Activated T-cell treated with anti-CD3 and anti-CD28 coated beads, Interleukin-2, amount 50 U/mL, for 48 hours (primary cell): ENCODE measurements around the gene MEMO1.
"Not testable (repeated sequence)": the region's sequence is repeated elsewhere in the genome, so short reads cannot be mapped to it uniquely, and the experiment has no call there.

Experiments
- DNase-seq, 2 experiments: peaks; one replicate each; pipeline ENCODE4 v3.0.0-alpha.2; 2020

Gene MEMO1

DNA sequence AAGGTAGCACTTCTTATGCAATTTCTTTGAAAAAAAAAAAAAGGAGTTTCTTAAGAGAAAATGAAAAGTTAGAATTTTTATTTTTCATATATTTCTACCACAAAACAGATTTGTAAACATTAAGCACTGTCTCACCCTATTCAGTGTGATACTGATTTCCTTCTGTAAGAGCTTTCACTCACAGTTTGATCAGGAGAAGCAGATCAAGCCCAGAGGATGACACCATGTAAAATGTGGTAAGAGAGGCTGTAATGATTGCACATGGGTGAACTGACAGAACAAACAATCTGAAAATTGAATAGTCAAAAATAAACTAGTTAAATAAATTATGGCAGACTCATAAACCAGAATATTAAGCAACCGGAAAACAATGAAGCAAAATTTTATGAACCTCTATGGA lies 54.5 kb downstream of the MEMO1 start:
- no peak for DNase-seq

DNA sequence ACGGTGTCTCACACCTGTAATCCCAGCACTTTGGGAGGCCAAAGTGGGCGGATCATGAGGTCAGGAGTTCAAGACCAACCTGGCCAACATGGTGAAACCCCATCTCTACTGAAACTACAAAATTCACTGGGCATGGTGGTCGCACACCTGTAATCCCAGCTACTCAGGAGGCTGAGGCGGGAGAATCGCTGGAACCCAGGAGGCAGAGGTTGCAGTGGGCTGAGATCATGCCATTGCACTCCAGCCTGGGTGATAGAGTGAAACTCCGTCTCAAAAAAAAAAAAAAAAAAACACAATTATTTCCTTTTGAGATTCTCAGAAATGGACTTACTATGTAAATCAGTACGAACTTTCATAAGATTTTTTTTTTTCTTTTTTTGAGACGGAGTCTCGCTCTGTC lies 57.7 kb downstream of the MEMO1 start:
- DNase-seq = not testable (repeated sequence)

DNA sequence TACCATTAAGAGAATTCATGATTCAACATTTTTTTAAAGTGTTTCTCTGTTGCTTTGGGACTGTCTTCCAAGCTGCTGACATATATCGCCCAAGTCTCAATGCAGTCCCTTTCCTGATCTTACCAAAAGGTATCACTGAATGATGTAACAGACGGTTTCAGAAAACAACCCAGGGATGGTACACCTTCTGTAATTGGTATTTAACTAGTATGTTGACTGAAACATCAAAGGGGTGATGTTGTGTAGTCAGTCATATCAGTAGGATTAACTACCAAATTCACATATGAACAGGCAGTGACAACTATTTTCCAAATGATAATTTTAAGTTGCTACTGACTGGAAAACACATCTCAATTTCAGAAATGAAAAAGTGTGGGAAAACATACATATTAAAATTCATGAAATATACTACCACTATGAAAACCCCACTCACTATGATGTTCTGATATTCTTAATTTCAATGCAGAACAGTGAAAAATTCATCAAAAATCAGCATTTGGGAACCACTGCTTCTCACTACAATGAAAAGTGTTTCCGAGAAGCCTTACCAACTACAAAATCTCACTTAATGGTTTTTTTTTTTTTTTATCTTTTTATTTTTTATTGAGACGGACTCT lies 59.8 kb downstream of the MEMO1 start:
- DNase-seq = no peak

DNA sequence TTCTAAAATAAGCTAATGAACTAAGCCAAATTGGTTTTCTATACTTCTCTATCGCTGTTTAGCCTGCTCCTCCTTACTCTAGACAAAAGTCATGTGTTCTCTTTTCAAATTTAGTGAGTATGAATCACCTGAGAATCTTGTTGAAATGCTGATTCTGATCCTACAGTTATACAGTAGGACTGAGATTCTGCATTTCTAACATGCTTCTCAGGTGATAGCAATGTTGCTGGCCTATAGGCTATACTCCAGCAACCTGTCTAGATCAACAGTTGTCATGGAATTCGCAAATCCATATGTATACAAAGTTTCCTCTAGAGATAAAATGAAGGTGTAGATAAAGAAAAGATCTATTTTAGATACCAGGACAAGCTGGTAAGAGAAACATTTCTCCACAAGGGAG lies 62.9 kb downstream of the MEMO1 start:
- DNase-seq = no peak

DNA sequence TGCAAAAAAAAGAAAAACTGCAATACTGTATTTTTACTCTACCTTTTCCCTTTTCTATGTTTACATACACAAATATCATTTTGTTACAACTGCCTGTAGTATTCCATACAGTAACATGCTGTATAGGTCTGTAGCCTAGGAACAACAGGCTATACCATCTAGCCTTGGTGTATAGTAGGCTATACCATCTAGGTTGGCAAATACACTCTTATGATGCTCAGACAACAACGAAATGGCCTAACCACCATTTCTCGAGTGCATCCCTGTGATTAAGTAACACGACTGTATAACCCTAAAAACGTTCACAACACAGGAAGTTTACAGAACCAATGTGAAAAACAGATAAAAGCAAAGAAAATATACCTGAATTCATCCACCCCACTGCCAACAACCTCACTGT lies 64.0 kb downstream of the MEMO1 start:
- no peak for DNase-seq

DNA sequence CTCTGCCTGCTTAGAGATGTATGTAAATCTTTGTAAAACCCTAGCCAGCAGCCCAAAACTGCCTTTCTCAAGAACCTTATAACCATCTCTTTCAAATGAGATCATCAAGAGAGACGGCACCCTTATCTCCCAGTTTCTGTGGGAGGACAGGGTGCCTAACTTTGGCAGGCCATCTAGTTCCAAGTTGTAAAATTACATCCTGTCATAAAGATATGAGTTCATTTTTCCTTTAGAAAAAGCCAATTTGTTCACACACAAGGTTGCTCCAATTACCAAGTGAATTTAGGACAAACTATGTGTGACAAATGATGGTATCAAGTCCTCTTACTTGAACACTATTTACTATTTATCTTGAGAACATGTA lies 65.3 kb downstream of the MEMO1 start:
- no peak for DNase-seq

DNA sequence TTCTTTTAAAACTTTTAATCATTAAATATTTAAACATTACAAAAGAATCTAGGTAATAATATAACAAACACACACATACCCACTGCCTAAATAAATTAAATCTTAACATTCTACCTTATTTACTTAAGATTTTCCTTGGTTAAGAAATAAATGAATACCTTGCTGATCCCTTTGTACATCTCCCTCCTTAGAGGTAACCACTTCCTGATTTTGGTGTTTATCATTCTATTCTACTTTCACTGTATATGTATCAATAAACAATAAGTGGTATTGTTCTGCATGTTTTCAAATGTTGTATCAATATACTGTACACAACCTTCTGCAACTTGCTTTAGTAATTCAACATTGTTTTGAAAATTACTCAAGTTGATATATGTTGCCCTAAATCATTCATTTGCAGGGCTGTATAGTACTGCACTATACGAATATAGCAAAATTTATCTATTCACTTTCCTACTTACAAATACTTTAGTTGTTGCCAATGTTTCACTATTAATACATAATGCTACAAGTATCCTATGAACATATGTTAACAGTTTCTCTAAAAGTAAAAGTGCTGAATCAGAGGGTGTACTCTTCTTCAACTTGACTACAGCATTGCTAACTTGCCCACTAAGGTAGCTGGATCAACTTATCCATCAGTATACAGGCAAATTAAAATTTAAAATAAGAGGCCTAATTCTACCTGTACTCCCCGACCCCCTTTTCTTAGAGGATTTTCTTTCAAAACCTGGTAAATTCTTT lies 65.8 kb downstream of the MEMO1 start:
- DNase-seq = no peak

DNA sequence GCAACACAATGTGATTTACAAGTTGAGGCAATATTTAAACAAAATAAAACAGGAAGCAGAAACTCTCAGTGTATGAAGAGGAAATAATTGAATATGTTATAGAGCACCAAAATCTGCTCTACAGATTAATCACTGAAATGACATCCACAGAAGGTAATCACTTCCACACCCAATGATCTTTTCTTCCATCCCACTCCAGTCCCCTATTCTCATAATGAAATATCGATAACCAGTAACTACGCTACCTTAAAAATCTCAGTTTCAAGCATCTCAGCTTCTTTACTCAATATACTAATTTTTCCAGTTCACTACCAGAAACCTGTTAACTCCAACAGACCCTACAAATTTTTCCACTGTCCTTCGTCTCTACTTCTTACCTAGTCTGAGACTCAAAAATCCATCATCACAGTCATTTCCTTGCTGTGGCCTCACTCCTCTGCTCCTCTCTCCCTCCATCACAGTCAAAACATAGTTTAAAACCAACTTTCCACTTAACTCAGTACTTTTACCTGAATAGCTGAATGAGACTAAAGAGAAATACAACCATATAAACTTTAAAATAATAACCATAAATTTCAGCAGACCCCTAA lies 67.1 kb downstream of the MEMO1 start:
- no peak for DNase-seq

DNA sequence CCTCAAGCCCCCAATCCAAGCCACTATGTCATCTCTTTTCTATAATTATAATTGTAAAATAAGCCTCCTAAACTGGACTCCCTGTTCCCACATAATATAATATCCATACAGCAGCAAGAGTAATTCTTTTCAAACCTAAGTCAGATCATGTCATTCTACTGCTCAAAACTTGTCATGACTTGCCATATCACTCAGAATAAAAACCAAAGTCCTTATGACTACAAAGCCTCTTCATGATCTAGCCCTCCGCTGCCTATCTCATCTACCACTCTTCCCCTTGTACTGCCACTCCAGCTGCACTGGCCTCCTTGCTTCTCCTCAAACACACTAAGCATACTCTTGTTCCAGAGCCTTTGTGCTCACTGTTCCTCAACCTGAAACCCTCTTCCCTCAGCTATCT lies 69.9 kb downstream of the MEMO1 start:
- no peak for DNase-seq

DNA sequence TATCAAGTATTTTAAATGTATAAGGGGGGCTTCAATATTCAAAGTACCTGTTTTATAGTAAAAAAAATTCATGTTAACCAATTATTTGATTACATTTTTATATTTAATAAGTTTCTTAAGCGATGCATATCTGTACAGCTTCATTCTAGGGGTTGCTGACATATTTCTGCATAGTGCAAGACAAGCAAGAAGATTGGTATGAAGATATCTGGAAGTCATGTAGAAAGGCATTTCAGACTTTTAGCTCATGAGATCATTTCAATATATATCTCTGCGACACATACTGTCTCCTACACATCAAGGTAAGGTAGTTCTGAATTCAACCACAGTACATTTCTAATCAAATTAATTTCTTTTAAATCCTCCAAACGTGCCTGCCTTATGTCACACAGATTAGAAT lies 73.1 kb downstream of the MEMO1 start:
- no peak for DNase-seq

DNA sequence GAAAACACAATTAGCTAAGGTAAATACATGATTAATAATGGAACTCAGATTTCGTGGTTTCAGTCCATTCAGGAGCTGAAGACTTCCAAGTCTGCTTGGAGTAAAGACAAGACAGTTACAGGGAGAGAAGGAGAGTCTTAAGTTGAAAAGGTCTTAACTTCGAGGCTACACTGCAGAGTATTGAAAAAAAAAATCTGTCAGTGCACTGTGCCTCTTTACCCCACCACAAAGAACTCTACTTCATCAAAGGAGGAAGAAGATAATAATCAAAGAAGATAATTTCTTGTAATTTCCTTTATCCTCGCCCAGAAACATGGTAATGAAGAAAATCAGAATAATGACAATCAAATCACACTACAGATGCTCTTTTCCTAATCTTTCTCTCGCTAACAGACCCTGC lies 75.4 kb downstream of the MEMO1 start:
- no peak for DNase-seq

DNA sequence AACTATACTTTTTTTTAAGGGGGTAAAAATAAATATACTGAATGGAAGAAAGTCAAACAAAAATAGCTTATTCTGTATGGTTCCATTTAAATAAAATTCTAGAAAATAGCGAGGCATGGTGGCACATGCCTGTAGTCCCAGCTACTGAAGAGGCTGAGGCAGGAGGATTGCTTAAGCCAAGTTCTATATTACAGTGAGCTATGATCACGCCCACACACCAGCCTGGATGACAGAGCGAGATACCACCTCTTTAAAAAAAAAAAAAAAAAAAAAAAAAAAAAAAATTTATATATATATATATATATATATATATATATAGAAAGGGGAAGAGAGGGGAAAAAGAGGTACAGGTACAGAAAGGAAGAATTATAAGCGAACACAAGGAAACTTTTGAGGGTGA lies 77.7 kb downstream of the MEMO1 start:
- DNase-seq = no peak

DNA sequence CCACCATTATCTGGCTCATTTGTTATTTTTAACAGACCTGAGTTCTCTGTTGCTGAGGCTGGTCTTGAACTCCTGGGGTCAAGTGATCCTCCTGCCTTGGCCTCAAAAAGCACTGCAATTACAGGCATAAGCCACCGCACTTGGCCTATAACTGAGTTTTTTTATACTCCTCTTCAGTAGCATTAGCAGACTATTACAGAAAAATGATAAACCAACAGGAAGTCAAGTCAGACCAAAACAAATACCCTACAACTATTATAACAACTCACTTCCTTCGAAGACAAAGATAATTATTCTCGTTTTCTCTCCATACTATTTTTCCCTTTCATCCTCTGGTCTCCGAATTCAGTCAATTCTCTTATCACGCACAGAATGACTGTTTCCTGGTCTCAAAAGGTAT lies 78.2 kb downstream of the MEMO1 start:
- DNase-seq = no peak

DNA sequence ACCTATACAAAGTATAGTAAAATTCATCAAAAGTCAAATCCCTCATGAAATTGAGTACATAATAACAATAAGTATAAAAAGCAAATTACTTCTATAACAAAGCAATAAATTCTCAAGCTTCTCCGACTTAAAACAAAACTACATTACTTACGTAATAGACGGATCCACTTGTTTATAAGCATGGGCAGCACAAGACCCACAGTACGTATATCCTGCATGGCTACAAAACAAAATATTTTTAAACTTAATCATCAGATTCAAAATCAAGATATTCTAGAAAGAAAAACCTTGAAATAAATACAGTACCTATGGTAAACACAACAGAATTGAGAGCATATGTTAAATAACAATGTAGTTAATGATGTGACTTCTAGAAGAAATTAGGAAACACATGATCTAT lies 78.9 kb downstream of the MEMO1 start:
- no peak for DNase-seq

DNA sequence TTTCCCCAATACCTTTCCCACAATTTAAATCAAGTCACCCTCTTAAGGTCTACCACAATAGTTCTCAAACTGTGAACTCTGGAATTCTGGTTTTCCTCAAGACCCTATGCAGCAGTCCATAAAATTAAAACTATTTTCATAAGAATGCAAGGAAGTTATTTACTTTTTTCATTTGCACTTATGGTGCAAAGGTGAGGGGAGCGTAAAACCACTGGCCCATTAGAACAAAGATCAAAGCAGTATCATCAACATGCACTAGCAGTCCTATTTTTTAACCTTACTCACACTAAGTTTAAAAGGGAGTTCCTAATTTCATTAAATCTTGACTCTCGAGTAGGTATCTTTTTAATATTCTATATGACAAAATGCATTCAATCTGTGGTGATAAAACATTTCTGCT lies 85.3 kb downstream of the MEMO1 start:
- DNase-seq = no peak

DNA sequence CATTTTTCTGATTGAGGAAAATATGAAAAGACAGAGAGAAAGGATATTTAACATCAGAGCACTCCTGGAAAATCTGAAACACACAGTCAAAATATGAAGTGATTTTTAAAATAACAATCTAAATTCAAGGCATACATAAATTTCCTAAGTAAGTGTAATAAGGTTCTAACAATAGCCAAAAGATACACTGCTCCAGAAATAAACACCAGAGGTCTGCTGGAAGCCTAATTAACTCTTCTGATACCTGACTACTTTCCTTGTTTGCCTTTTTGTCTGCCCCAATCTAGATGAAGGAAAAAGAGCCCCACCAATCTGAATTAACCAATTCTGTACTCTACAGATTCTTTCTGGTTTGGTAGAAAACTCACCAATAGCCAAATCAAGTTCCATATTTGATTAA lies 87.1 kb downstream of the MEMO1 start:
- no peak for DNase-seq

DNA sequence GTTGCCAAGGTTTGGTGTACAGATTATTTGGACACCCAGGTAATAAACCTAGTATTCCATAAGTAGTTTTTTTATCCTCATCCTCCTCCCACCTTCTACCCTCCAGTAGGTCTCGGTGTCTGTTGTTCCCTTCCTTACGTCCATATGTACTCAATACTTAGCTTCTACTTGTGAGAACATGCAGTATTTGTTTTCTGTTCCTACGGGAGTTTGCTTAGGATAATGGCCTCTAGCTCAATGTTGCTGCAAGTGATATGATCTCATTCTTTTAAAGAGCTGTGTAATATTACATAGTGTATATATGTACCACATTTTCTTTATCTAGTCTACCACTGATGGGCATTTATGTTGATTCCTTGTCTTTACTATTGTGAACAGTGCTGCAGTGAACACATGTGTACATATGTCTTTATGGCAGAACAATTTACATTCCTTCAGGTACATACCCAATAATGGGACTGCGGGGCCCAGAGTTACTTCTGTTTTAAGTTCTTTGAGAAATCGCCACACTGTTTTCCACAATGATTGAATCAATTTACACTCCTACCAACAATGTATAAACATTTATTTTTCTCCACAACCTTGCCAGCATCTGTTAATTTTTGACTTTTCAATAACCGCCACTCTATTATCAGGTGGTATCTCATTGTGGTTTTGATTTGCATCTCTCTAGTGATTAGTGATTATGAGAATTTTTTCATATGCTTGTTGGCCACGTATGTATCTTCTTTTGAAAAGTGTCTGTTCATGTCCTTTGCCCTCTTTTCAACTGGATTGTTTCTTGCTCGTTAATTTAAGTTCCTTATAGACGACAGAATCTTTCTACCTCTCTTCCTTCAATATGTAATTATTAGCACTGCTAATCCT lies 88.0 kb downstream of the MEMO1 start:
- no peak for DNase-seq

DNA sequence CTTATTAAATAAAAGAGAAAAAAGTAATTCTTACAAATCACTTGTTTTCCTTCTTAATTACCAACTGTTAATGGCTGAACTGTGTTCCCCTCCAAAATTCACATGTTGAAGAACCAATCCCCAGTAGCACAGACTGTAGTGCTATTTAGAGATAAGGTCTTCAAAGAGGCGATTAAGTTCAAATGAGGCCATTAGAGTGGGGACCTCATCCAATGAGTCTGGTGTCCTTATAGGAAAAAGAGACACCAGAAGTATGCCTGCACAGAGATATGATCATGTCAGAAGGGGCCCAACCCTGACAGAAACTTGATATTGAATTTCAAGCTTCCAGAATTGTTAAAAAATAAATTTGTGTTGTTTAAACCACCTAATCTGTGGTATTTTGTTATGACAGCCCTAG lies 89.8 kb downstream of the MEMO1 start:
- no peak for DNase-seq

DNA sequence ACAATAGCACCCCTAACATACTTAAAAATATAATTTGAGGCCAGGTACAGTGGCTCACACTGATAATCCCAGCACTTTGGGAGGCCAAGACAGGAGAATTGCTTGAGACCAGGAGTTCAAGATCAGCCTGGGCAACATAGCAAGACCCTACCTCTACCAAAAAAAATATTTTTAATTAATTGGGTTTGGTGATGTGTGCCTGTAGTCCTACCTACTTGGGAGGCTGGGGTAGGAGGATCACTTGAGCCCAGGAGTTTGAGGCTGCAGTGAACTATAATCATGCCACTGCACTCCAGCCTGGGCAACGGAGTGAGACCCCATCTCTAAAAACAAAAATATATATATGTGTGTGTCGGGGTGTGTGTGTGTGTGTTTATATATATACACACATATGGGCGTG lies 91.3 kb downstream of the MEMO1 start:
- no peak for DNase-seq

DNA sequence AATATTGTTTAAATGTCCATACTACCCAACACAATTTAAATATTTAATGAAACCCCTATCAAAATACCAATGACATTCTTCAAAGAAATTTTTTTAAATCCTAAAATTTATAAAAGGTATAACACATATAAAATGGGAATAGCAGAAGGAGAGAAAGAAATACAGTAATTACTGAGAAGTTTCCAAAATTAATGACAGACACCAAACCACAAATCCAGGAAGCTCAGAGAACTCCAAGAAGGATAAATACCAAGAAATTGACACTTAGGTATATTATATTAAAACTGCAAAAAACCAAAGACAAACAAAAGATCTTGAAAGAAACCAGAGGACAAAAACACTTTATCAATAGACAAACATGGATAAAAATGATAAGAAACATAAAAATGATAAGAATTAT lies 101.1 kb downstream of the MEMO1 start:
- no peak for DNase-seq

DNA sequence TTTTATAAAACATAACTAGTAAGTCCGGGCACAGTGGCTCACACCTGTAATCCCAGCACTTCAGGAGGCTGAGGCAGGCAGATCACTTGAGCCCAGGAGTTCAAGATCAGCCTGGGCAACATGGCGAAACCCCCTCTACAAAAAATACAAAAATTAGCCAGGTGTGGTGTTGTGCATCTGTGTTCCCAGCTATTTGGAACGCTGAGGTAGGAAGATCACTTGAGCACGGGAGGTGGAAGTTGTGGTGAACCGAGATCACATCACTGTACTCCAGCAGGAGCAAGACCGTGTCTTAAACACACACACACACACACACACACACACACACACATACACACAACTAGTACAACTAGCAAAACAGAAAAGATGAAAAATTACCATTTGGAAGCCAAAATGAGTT lies 103.3 kb downstream of the MEMO1 start:
- not testable (repeated sequence) for DNase-seq

DNA sequence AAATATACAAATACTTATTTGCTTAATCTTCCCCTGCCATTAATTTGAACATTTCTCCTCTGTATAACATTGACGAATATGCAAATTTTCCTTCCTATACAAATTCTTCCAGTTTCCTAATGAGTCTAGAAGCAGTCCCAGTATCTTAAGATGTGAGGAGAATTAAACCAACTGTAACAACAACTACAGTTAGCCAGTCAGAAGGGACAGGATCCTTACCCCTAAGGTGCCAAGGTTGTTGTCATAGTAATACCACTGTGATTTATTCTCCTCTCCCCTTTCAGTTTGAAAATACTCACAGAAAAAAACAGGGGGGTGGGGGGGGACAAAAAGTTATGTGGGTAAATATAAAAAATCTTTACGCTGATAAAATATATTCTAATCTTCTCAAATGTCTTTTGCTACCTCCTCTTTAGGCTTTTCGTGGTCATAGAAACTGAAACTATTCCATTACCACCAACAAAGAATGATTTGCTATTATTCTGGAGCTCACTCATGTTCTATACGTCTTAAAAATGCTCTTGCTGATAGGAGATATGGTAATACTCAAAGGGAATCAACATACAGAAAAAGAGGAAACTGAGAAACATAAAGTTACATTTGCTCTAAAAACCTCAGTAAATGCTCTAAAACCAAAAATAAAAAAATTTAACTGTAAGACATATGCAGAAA lies 107.6 kb downstream of the MEMO1 start:
- DNase-seq = no peak

DNA sequence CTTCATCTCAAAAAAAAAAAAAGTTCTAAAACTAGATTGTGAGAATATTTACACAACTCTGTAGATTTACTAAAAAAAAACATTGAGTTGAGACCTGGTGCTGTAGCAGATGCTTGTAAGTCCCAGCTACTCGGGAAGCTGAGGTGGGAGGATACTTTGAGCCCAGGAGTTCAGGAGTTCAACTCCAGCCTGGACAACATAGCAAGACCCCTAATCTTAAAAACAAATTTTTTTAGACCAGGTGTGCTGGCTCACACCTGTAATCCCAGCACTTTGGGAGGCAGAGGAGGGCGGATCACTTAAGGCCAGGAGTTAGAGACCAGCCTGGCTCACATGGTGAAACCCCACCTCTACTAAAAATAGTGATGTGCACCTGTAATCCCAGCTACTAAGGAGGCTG lies 108.9 kb downstream of the MEMO1 start:
- no peak for DNase-seq
